WI38 (cell line): ENCODE data around the gene MAD2L1BP.
"Not testable (repeated sequence)": the region's sequence is repeated elsewhere in the genome, so short reads cannot be mapped to it uniquely, and the experiment has no call there.

Source experiments
- H3K4me3 ChIP-seq: 2 replicates; pipeline ENCODE4 v1.5.1; 2011; ENCODE audit warnings: low read depth, mild to moderate bottlenecking, control low read depth, low read length
- TF ChIP-seq, protein P1 (sequence below): IDR thresholded peaks from 2 replicates; pipeline ENCODE4 v1.5.1; 2012; ENCODE audit warnings: low read depth, mild to moderate bottlenecking, control low read depth, low read length

Gene MAD2L1BP

DNA sequence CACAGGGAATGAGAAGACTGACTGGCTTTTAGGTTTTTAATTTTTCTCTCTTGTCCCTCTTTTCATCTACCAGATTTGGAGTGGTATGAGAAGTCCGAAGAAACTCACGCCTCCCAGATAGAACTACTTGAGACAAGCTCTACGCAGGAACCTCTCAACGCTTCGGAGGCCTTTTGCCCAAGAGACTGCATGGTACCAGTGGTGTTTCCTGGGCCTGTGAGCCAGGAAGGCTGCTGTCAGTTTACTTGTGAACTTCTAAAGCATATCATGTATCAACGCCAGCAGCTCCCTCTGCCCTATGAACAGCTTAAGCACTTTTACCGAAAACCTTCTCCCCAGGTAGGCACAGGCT, 644 bp downstream of the MAD2L1BP start:
- H3K4me3 ChIP-seq = peak overlapping the region; percentile 94
- TF ChIP-seq, protein P1, sequence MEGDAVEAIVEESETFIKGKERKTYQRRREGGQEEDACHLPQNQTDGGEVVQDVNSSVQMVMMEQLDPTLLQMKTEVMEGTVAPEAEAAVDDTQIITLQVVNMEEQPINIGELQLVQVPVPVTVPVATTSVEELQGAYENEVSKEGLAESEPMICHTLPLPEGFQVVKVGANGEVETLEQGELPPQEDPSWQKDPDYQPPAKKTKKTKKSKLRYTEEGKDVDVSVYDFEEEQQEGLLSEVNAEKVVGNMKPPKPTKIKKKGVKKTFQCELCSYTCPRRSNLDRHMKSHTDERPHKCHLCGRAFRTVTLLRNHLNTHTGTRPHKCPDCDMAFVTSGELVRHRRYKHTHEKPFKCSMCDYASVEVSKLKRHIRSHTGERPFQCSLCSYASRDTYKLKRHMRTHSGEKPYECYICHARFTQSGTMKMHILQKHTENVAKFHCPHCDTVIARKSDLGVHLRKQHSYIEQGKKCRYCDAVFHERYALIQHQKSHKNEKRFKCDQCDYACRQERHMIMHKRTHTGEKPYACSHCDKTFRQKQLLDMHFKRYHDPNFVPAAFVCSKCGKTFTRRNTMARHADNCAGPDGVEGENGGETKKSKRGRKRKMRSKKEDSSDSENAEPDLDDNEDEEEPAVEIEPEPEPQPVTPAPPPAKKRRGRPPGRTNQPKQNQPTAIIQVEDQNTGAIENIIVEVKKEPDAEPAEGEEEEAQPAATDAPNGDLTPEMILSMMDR = no peak

DNA sequence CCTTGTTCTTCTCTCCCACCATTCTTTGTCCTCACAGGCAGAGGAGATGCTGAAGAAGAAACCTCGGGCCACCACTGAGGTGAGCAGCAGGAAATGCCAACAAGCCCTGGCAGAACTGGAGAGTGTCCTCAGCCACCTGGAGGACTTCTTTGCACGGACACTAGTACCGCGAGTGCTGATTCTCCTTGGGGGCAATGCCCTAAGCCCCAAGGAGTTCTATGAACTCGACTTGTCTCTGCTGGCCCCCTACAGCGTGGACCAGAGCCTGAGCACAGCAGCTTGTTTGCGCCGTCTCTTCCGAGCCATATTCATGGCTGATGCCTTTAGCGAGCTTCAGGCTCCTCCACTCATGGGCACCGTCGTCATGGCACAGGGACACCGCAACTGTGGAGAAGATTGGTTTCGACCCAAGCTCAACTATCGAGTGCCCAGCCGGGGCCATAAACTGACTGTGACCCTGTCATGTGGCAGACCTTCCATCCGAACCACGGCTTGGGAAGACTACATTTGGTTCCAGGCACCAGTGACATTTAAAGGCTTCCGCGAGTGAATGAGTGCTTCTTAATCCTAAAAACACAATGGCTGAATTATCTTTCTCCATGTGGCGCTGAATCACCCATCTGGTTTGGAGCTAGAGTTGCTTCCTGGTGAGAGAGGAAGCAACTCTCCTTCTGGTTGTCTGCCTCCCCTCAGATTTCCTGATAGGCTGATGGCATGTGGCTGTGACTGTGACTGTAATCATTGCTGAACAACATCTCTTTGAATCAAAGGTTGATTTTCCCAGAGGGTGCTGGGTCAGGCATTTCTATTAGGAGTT, 4.6 kb downstream of the MAD2L1BP start:
- no peak overlapping the region for H3K4me3 ChIP-seq

DNA sequence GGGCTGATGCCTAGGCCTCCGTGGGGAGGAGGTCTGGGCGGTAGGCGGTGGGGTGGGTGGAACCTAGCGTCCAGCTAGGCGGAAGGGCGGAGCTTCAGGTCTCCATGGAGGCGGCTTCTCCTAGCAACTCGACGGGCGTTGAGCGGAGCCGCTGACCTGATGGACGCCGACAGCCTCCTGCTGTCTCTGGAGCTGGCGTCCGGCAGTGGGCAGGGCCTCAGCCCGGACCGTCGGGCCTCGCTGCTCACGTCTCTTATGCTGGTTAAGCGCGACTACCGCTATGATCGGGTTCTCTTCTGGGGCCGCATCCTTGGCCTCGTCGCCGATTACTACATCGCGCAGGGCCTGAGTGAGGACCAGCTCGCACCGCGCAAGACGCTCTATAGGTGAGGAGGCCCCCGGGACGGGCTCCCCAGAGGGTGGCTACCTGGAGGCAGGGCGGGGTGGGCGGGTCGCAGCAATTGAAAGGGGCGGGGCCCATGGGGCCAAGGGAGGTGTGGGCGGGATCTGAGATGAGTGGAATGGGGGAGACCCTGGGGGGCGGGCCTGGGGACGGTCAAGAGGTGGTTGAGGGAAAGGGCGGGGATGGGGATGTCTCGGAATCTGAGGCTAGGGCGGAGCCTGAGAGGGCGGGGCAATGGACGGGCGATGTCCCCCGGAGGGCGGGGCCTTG, 9.4 kb downstream of the MAD2L1BP start, which contains the start of gene RSPH9:
TSS of gene RSPH9 (plus strand) at position 97 of the 673 bp plus-strand sequence. CDS start at position 160, 63 bp downstream.
- TF ChIP-seq, protein P1 = no peak
- peak within 1 kb of the TSS; percentile 29 for H3K4me3 ChIP-seq

More for the DNA sequence above, 4.6 kb downstream of the MAD2L1BP start:
- TF ChIP-seq, protein P1 = no peak

DNA sequence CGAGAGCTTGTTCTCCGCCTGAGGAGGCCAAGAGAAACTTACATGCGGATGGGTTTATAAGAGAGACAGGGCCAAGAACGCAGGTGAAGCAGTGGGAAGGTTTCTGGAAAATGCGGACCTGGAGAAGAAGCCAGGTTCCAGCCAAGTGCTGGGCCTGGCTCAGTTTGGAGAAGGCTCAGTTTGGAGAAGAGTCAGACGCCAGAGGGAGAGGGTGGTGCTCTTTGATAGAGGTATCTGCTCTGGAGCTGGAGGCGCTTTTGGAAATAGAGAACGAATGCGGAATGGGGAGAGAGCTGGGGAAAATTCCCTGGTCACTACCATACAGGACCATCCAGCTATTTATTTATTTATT, 9.9 kb downstream of the MAD2L1BP start:
- H3K4me3 ChIP-seq = peak overlapping the region; percentile 23; the same call in 1 of the 2 replicates
- TF ChIP-seq, protein P1 = no peak

DNA sequence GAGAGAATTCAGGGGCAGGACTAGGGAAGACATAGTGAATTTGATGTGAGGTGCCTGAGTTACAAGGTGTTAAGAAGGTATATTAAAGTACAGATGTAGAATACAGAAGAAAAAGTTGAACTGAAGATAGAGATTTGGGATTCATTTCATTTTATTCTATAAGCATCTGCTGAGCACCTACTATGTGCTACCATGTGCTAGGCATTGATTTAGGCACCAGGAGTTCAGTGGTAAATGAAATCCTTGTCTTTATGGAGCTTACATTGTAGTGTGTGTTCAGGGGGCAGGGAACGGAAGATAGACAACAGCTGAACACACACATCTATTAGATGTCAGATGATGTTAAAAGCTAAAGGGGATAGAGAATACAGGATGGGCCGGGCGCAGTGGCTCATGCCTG, 12.0 kb downstream of the MAD2L1BP start:
- TF ChIP-seq, protein P1 = no peak
- H3K4me3 ChIP-seq = no peak overlapping the region

DNA sequence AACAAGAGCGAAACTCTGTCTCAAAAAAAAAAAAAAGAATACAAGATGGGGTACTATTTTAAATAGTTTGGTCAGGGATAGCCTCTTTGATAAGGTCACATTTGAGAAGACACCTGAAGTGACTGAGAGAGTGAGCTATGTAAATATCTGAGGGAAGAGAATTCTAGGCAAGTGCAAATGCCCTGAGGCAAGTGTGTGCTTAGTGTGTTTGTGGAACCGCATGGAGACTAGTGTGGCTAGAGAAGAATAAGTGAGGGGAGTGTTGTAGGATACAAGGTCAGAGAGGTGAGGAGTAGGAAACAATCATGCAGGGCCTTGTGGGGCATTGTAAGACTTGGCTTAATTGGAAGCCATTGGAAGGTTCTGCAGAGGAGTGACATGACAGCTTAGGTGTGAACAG, 12.6 kb downstream of the MAD2L1BP start:
- TF ChIP-seq, protein P1 = no peak

DNA sequence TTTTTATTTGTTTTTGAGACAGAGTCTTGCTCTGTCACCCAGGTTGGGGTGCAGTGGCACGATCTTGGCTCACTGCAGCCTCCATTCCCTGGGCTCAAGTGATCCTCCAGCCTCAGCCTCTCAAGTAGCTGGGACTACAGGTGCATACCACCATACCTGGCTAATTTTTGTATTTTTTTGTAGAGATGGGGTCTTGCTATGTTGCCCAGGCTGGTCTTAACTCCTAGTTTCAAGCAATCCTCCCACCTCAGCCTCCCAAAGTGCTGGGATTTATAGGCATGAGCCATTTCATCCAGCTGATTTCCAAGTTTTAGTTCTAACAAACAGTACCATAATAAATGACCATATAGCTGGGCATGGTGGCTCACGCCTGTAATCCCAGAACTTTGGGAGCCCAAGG, 17.2 kb downstream of the MAD2L1BP start:
- H3K4me3 ChIP-seq = not testable (repeated sequence)

More for the DNA sequence above, 12.6 kb downstream of the MAD2L1BP start:
- no peak overlapping the region for H3K4me3 ChIP-seq
